ENCODE data around the gene FRMPD3.

Gene FRMPD3

GRCh38 chrX:107477406-107477805 lies 28.0 kb downstream of the FRMPD3 start:
- no peak for DNase-seq (ENCODE audit: extremely low read depth in 1 of 2, low read depth in 1 of 2)

GRCh38 chrX:107480272-107480671 lies 30.8 kb downstream of the FRMPD3 start:
- DNase-seq (ENCODE audit: extremely low read depth in 1 of 2, low read depth in 1 of 2), result no peak

DNA sequence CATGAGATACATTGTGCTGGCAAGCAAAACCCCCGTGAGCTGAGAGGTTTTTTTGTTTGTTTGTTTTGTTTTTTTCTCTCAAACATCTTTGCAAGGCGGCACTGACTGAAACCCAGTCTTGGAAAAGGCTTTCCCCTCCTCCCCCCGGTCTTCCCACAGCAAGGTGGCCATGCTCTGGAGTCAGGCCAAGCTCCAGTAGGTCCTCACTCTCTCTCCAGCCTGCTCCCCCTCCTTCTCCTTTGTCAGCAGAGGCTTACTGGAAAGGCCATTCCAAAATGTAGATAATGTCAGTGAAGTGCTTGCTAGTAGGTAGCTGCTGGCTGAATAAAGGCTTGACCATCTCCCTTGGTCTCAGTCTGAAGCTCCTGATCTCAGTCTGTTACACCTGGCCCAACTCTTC lies 32.6 kb downstream of the FRMPD3 start:
- no peak for DNase-seq (ENCODE audit: extremely low read depth in 1 of 2, low read depth in 1 of 2)

GRCh38 chrX:107484002-107484726 lies 34.7 kb downstream of the FRMPD3 start:
- no peak for DNase-seq (ENCODE audit: extremely low read depth in 1 of 2, low read depth in 1 of 2)

GRCh38 chrX:107485013-107485412 lies 35.6 kb downstream of the FRMPD3 start:
- no peak for DNase-seq (ENCODE audit: extremely low read depth in 1 of 2, low read depth in 1 of 2)

GRCh38 chrX:107493141-107493540 lies 43.7 kb downstream of the FRMPD3 start:
- DNase-seq (ENCODE audit: extremely low read depth in 1 of 2, low read depth in 1 of 2), result no peak

DNA sequence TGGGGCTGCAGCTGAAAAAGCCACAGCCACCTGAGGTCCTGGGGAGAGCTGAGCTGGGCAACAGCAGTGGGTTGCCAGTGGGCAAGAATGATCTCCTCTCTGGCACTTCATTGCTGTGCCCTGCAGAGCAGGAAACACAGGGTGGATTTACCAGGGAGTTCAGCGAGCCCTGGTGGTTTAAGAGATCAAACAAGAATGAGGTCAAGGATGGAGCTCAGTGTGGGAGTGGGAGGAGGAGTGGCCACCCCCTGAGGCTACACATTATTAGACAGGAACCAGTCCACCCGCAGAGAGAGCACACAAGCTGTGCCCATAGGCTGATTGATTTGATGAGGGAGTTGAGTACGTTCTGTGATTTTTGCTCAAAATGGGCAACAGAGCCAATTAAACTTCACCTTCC lies 47.3 kb downstream of the FRMPD3 start:
- no peak for DNase-seq (ENCODE audit: extremely low read depth in 1 of 2, low read depth in 1 of 2)
